HG02571 (cell line): Measurements from ENCODE around the gene DRC3.
"Not testable (repeated sequence)": the region's sequence is repeated elsewhere in the genome, so short reads cannot be mapped to it uniquely, and the experiment has no call there.

Experiments
- ATAC-seq: cut with Tn5 transposase; IDR thresholded peaks from one replicate; pipeline ENCODE4 v1.9.1; 2021; ENCODE audit warnings: mild to moderate bottlenecking, moderate library complexity; ENCODE audit not compliant: unreplicated experiment

The DRC3 gene

GRCh38 chr17:17940441-17940911 lies 32.2 kb upstream of the DRC3 start:
- ATAC-seq, result no peak

GRCh38 chr17:17941015-17941414 lies 31.6 kb upstream of the DRC3 start:
- no peak for ATAC-seq

GRCh38 chr17:17942846-17943245 lies 29.8 kb upstream of the DRC3 start:
- ATAC-seq, result no peak

- no peak for ATAC-seq
These were observed 29.2 kb upstream of the DRC3 start for GRCh38 chr17:17943281-17943984.

GRCh38 chr17:17944242-17944641 lies 28.4 kb upstream of the DRC3 start:
- no peak for ATAC-seq

GRCh38 chr17:17944743-17945142 lies 27.9 kb upstream of the DRC3 start:
- no peak for ATAC-seq

GRCh38 chr17:17946093-17946492 lies 26.6 kb upstream of the DRC3 start:
- no peak for ATAC-seq

- no peak for ATAC-seq
These were observed 25.4 kb upstream of the DRC3 start for GRCh38 chr17:17947309-17947708.

GRCh38 chr17:17947966-17948365 lies 24.7 kb upstream of the DRC3 start:
- no peak for ATAC-seq

GRCh38 chr17:17950347-17950746 lies 22.3 kb upstream of the DRC3 start:
- ATAC-seq, result no peak

GRCh38 chr17:17950806-17951205 lies 21.9 kb upstream of the DRC3 start:
- no peak for ATAC-seq

- ATAC-seq, result no peak
These were observed 21.1 kb upstream of the DRC3 start for GRCh38 chr17:17951524-17951923.

GRCh38 chr17:17952691-17953090 lies 20.0 kb upstream of the DRC3 start:
- ATAC-seq, result no peak

GRCh38 chr17:17954079-17954478 lies 18.6 kb upstream of the DRC3 start:
- no peak for ATAC-seq

GRCh38 chr17:17955790-17956341 lies 16.8 kb upstream of the DRC3 start:
- ATAC-seq, result not testable (repeated sequence)

- no peak for ATAC-seq
These were observed 15.1 kb upstream of the DRC3 start for GRCh38 chr17:17957584-17957916.

- no peak for ATAC-seq
These were observed 13.7 kb upstream of the DRC3 start for GRCh38 chr17:17958982-17959381.

GRCh38 chr17:17959520-17960361 lies 12.9 kb upstream of the DRC3 start:
- no peak for ATAC-seq

GRCh38 chr17:17960500-17961030 lies 12.1 kb upstream of the DRC3 start:
- ATAC-seq, result no peak

GRCh38 chr17:17963066-17963465 lies 9.6 kb upstream of the DRC3 start:
- no peak for ATAC-seq

- no peak for ATAC-seq
These were observed 8.8 kb upstream of the DRC3 start for GRCh38 chr17:17963694-17964436.
